GM06990 (cell line): Measurements from ENCODE around the gene CNTN5.

Experiments used
- DNase-seq: peaks from one replicate; pipeline ENCODE4 v3.0.0-alpha.2; 2011; ENCODE audit not compliant: insufficient read length; ENCODE audit errors: extremely low read depth
- H3K27me3 ChIP-seq: replicated peaks from 2 replicates; pipeline ENCODE4 v1.6.0; 2011; ENCODE audit warnings: low read length; ENCODE audit not compliant: control insufficient read depth, insufficient read depth
- H3K36me3 ChIP-seq: 2 replicates; pipeline ENCODE4 v1.5.1; 2011; ENCODE audit warnings: low read length; ENCODE audit not compliant: control insufficient read depth, insufficient read depth
- H3K4me3 ChIP-seq: replicated peaks from 2 replicates; pipeline ENCODE4 v1.5.1; 2011; ENCODE audit warnings: low read depth, mild to moderate bottlenecking, control low read depth, low read length
- CTCF ChIP-seq: IDR thresholded peaks from 2 replicates; pipeline ENCODE4 v1.5.1; 2011; ENCODE audit warnings: low read length, control low read depth, mild to moderate bottlenecking, inconsistent platforms; ENCODE audit not compliant: insufficient read depth, poor library complexity, severe bottlenecking

The CNTN5 gene

DNA sequence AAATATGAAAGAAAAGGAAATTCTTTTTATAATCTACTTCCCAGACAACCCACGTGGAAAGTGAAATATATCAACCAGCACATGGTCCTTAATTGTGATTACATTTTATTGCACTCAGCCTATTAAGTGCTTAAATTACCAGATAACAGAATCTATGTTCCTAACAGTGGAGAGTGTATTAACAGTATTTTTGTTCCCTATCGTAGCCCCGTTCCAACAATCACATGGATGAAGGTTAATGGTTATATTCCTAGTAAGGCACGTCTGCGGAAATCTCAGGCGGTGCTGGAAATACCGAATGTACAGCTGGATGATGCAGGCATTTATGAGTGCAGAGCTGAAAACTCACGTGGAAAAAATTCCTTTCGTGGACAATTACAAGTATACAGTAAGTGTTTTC is 1040.3 kb downstream of the CNTN5 start:
- H3K36me3 ChIP-seq = no peaks in the 10 kb centered on the region
- no peak overlapping the region for H3K4me3 ChIP-seq
- no peak for TF ChIP-seq CTCF
- DNase-seq = no peak
- H3K27me3 ChIP-seq = no peaks in the 10 kb centered on the region

DNA sequence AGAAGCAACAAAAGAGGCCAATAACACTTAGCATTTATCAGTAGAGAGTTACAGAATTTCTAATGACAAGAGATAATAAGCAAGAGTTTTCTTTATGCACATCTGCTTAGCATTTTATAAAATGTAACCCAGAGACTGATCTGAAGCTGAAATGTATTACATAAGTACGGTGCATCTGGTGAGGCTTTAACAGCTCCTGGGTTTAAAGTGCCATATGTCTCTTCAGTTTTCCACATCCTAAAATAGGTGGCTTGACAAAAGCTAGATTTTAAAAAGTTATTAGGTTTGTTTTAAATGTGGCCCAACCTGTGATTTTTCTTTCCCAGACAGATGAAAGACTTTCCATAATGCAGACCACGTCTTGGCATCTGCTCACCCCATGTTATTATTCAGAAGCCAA is 1045.7 kb downstream of the CNTN5 start:
- no peak for TF ChIP-seq CTCF
- Histone ChIP-seq H3K36me3 (no peaks in the 10 kb centered on the region), H3K4me3 (no peak overlapping the region), H3K27me3 (no peaks in the 10 kb centered on the region)
- no peak for DNase-seq

- Histone ChIP-seq H3K4me3 (no peak overlapping the region), H3K36me3 (no peaks in the 10 kb centered on the region), H3K27me3 (no peaks in the 10 kb centered on the region)
- DNase-seq = no peak
- no peak for TF ChIP-seq CTCF
These were observed 1047.4 kb downstream of the CNTN5 start for GRCh38 chr11:100068116-100068515.

- Histone ChIP-seq H3K36me3 (no peaks in the 10 kb centered on the region), H3K27me3 (no peaks in the 10 kb centered on the region), H3K4me3 (no peak overlapping the region)
- DNase-seq = no peak
- TF ChIP-seq CTCF = no peak
These were observed 1051.4 kb downstream of the CNTN5 start for GRCh38 chr11:100072131-100072530.

GRCh38 chr11:100080381-100080780 is 1059.6 kb downstream of the CNTN5 start:
- H3K36me3 ChIP-seq = no peaks in the 10 kb centered on the region
- no peaks in the 10 kb centered on the region for H3K27me3 ChIP-seq
- H3K4me3 ChIP-seq = no peak overlapping the region
- no peak for DNase-seq
- TF ChIP-seq CTCF = no peak

- no peak overlapping the region for H3K4me3 ChIP-seq
- H3K27me3 ChIP-seq = no peaks in the 10 kb centered on the region
- no peak for DNase-seq
- no peak for TF ChIP-seq CTCF
- H3K36me3 ChIP-seq = no peaks in the 10 kb centered on the region
These were observed 1060.1 kb downstream of the CNTN5 start for GRCh38 chr11:100080821-100081220.
